ENCODE data around the gene AOPEP. TPM values are rescaled to one million over a fixed set of nuclear protein-coding genes. Genes with fewer than 3 reads are reported as not detected.

The AOPEP gene
- polyA plus RNA-seq, 1 of the 3 experiments (the other 2 are of a cell fraction): 54.6 TPM

GRCh38 chr9:95015569-95015968 is 289.1 kb downstream of the AOPEP start:
- no peaks in the 10 kb centered on the region for H4K20me1 ChIP-seq (ENCODE audit: insufficient read depth)
- ChIA-PET POLR2A (interaction anchor here (0.6 kb wide), 1 partner anchor 11 kb away, joined by 3 read pairs; no protein-coding TSS in a partner anchor), CTCF (no interaction called here)
- no peaks in the 10 kb centered on the region for H3K27me3 ChIP-seq (ENCODE audit: insufficient read depth)
- H3K4me2 ChIP-seq: no peak overlapping the region
- no peaks in the 10 kb centered on the region for H3K9me3 ChIP-seq
- H3K9me2 ChIP-seq: no peaks in the 10 kb centered on the region
- peaks cover 73 to 75% of the 10 kb centered on the region in 2 experiments for H3K36me3 ChIP-seq (replicated peaks in 1 of 2; ENCODE audit: control insufficient read depth in 1 of 2, insufficient read depth in 2 of 2, low read length in 1 of 2)
- peaks cover 45% of the 10 kb centered on the region for H3F3A ChIP-seq (replicated peaks; ENCODE audit: insufficient read depth)
- no peak overlapping the region for H3K4me3 ChIP-seq (ENCODE audit: low read depth in 2 of 2, low read length in 1 of 2)
- no peak for TF ChIP-seq RAD21 (IDR thresholded peaks at IDR 0.05; ENCODE audit: low read length)
- H3K27ac ChIP-seq (ENCODE audit: low read depth in 2 of 2, low read length in 1 of 2): peak overlapping the region; percentile 48 to 94
- DNase-seq: no peak
- H2AFZ ChIP-seq (ENCODE audit: low read depth): no peak overlapping the region
- H3K79me2 ChIP-seq (ENCODE audit: insufficient read depth): peaks cover 92% of the 10 kb centered on the region
- H3K9ac ChIP-seq: no peak overlapping the region
- 98% methylated on average over 4 of the region's 4 CpGs for WGBS (ENCODE audit: low lambda C conversion rate)
- peaks cover 12 to 23% of the 10 kb centered on the region in 2 experiments; a peak in 3 of 4 replicates for H3K4me1 ChIP-seq (ENCODE audit: control insufficient read depth in 1 of 2, insufficient read depth in 2 of 2, low read depth in 1 of 2, low read length in 1 of 2)

- Histone ChIP-seq H3K9me2 (no peaks in the 10 kb centered on the region), H3K36me3 (replicated peaks in 1 of 2; ENCODE audit: control insufficient read depth in 1 of 2, insufficient read depth in 2 of 2, low read length in 1 of 2) (peaks cover 77% of the 10 kb centered on the region in 2 experiments), H3K27ac (ENCODE audit: low read depth in 2 of 2, low read length in 1 of 2) (peak overlapping the region; percentile 20 to 94; a peak in 3 of 4 replicates), H3K4me1 (ENCODE audit: control insufficient read depth in 1 of 2, insufficient read depth in 2 of 2, low read depth in 1 of 2, low read length in 1 of 2) (peaks cover 7 to 24% of the 10 kb centered on the region in 2 experiments; a peak in 3 of 4 replicates), H3K79me2 (ENCODE audit: insufficient read depth) (peaks cover 92% of the 10 kb centered on the region), H3F3A (replicated peaks; ENCODE audit: insufficient read depth) (peaks cover 35% of the 10 kb centered on the region), H3K9me3 (no peaks in the 10 kb centered on the region), H3K9ac (0 out of 2 replicates have a peak overlapping the region, but pooled peaks have one; percentile 51), H3K27me3 (ENCODE audit: insufficient read depth) (no peaks in the 10 kb centered on the region), H4K20me1 (ENCODE audit: insufficient read depth) (no peaks in the 10 kb centered on the region), H3K4me3 (ENCODE audit: low read depth in 2 of 2, low read length in 1 of 2) (no peak overlapping the region), H3K4me2 (no peak overlapping the region), H2AFZ (ENCODE audit: low read depth) (no peak overlapping the region)
- ChIA-PET CTCF (interaction anchor here (1.2 to 2.7 kb wide), 3 partner anchors 9 to 335 kb away, joined by 3 to 9 read pairs (median 7); no protein-coding TSS in a partner anchor), POLR2A (interaction anchor here (0.6 kb wide), 1 partner anchor 326 kb away, joined by 3 read pairs; no protein-coding TSS in a partner anchor)
- DNase-seq: no peak
- no peak for TF ChIP-seq EZH2phosphoT487 (IDR thresholded peaks at IDR 0.05; ENCODE audit: borderline replicate concordance, low read depth)
- no peak for TF ChIP-seq FOXJ3 (CRISPR knock-in tag; IDR thresholded peaks at IDR 0.05)
- TF ChIP-seq POLR2AphosphoS5 (IDR thresholded peaks at IDR 0.05; ENCODE audit: low read depth, low read length): no peak
- WGBS (ENCODE audit: low lambda C conversion rate): 76% methylated on average over 1 of the region's 1 CpG
Measured at GRCh38 chr9:95017062-95017461, 290.6 kb downstream of the AOPEP start.

GRCh38 chr9:95017661-95018060 is 291.2 kb downstream of the AOPEP start:
- ChIA-PET POLR2A (no interaction called here), CTCF (interaction anchor here (2.4 to 2.7 kb wide), 2 partner anchors 8 to 336 kb away, joined by 7 to 9 read pairs; no protein-coding TSS in a partner anchor)
- no peaks in the 10 kb centered on the region for H3K9me2 ChIP-seq
- no peak for DNase-seq
- no peak overlapping the region for H3K4me3 ChIP-seq (ENCODE audit: low read depth in 2 of 2, low read length in 1 of 2)
- H2AFZ ChIP-seq (ENCODE audit: low read depth): no peak overlapping the region
- no peaks in the 10 kb centered on the region for H3K27me3 ChIP-seq (ENCODE audit: insufficient read depth)
- H3K4me1 ChIP-seq (ENCODE audit: control insufficient read depth in 1 of 2, insufficient read depth in 2 of 2, low read depth in 1 of 2, low read length in 1 of 2): peaks cover 8 to 21% of the 10 kb centered on the region in 2 experiments; a peak in 3 of 4 replicates
- H3F3A ChIP-seq (replicated peaks; ENCODE audit: insufficient read depth): peaks cover 40% of the 10 kb centered on the region
- H3K79me2 ChIP-seq (ENCODE audit: insufficient read depth): peaks cover 92% of the 10 kb centered on the region
- WGBS (ENCODE audit: low lambda C conversion rate): 90% methylated on average over 2 of the region's 2 CpGs
- H3K36me3 ChIP-seq (replicated peaks in 1 of 2; ENCODE audit: control insufficient read depth in 1 of 2, insufficient read depth in 2 of 2, low read length in 1 of 2): peaks cover 75 to 78% of the 10 kb centered on the region in 2 experiments
- H3K27ac ChIP-seq (ENCODE audit: low read depth in 2 of 2, low read length in 1 of 2): peak overlapping the region; percentile 18 to 94
- H3K9ac ChIP-seq: peak overlapping the region; percentile 51
- no peaks in the 10 kb centered on the region for H4K20me1 ChIP-seq (ENCODE audit: insufficient read depth)
- no peak for TF ChIP-seq GABPA (IDR thresholded peaks at IDR 0.05; ENCODE audit: low read depth)
- no peak for TF ChIP-seq FOSL2 (IDR thresholded peaks at IDR 0.05; ENCODE audit: borderline replicate concordance, low read depth)
- no peak for TF ChIP-seq IRF3 (IDR thresholded peaks at IDR 0.05; ENCODE audit: low read depth, low read length)
- no peak for TF ChIP-seq USF1 (IDR thresholded peaks at IDR 0.05; ENCODE audit: borderline replicate concordance, low read depth)
- TF ChIP-seq MXI1 (IDR thresholded peaks at IDR 0.05; ENCODE audit: low read depth, low read length): no peak
- TF ChIP-seq FOXJ3 (CRISPR knock-in tag; IDR thresholded peaks at IDR 0.05): no peak
- TF ChIP-seq REST (IDR thresholded peaks at IDR 0.05; ENCODE audit: low read depth, low read length): no peak
- TF ChIP-seq EZH2phosphoT487 (IDR thresholded peaks at IDR 0.05; ENCODE audit: borderline replicate concordance, low read depth): no peak
- TF ChIP-seq RCOR1 (IDR thresholded peaks at IDR 0.05; ENCODE audit: low read length): no peak
- no peak for TF ChIP-seq EP300 (IDR thresholded peaks at IDR 0.05; ENCODE audit: borderline replicate concordance in 1 of 2, low read depth in 1 of 2, low read length in 1 of 2)
- TF ChIP-seq TAF1 (IDR thresholded peaks at IDR 0.05; ENCODE audit: borderline replicate concordance, low read depth, low read length): no peak
- H3K4me2 ChIP-seq: 0 out of 2 replicates have a peak overlapping the region, but pooled peaks have one; percentile 23
- no peaks in the 10 kb centered on the region for H3K9me3 ChIP-seq
